Colonic mucosa (tissue), 4 donors: ENCODE results near the gene TSHZ2. TPM values are rescaled to one million over a fixed set of nuclear protein-coding genes. Genes with fewer than 3 reads are reported as not detected.

Experiments used
- DNase-seq: peaks from one replicate; pipeline ENCODE4 v3.0.0-alpha.2; 2020
- H3K27ac ChIP-seq: fragments of 200-600 bp; one replicate; pipeline ENCODE4 v1.8.0; 2021
- H3K27me3 ChIP-seq: fragments of 200-600 bp; one replicate; pipeline ENCODE4 v1.8.0; 2021
- H3K36me3 ChIP-seq: fragments of 200-600 bp; one replicate; pipeline ENCODE4 v1.8.0; 2021
- H3K4me1 ChIP-seq: fragments of 200-600 bp; one replicate; pipeline ENCODE4 v1.8.0; 2021; ENCODE audit warnings: mild to moderate bottlenecking
- H3K4me3 ChIP-seq: fragments of 200-600 bp; one replicate; pipeline ENCODE4 v1.8.0; 2021
- H3K9ac ChIP-seq, 2 donors: one replicate each; pipeline ENCODE4 v1.7.0; 2013; ENCODE audit warnings: control low read depth in 2 of 2, low read depth in 2 of 2, low read length in 2 of 2
- H3K9me3 ChIP-seq: fragments of 200-600 bp; one replicate; pipeline ENCODE4 v1.8.0; 2021
- CTCF ChIP-seq: fragments of 200-600 bp; IDR thresholded peaks from one replicate; pipeline ENCODE4 v1.8.0; 2022; ENCODE audit warnings: antibody characterized with exemption, mild to moderate bottlenecking
- intact Hi-C: fragments of 100-400 bp; cut with DNase I; formaldehyde crosslinking; loops from one replicate; pipeline ENCODE4 v1.14.1; 2022
- total RNA-seq, 2 donors: library from RNA; stranded (reverse); fragmentation: NEBNext Ultra II Directional in 1 of 2; extraction: Animal tissue kit (Norgen Biotek cat#: 25700) in 1 of 2; gene quantifications; one replicate each; pipeline ENCODE4 v1.2.1, GENCODE V29; 2021
- donor health status: healthy.
- donor health status: DM: no; HTN: no; CAD: no.
- donor health status: DM: no; HTN: no; CAD: no.

The TSHZ2 gene
- total RNA-seq, 2 donors from 2014 or later, result 2.1 to 3.1 TPM

DNA sequence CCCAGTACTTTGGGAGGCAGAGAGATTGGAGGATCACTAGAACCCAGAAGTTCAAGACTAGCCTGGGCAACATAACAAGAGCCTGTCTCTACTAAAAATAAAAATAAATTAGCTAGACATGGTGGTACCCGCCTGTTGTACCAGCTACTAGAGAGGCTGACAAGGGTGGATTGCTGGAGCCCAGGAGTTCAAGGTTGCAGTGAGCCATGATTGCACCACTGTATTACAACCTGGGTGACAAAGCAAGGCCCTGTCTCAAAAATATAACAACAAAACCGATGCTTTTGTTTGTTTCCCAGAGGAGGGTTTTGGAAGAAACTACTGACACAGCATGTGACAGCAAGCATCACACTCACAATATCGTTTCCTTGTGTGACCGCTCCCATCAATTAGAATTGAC, 119.6 kb downstream of the TSHZ2 start:
- no peak overlapping the region for H3K9ac ChIP-seq
- H3K36me3 ChIP-seq, result no peaks in the 10 kb centered on the region
- no peak overlapping the region for H3K27ac ChIP-seq
- H3K27me3 ChIP-seq, result no peaks in the 10 kb centered on the region
- no peak for DNase-seq
- H3K9me3 ChIP-seq, result no peaks in the 10 kb centered on the region
- H3K4me3 ChIP-seq, result no peak overlapping the region
- no peak for TF ChIP-seq CTCF
- no peaks in the 10 kb centered on the region for H3K4me1 ChIP-seq
- intact Hi-C loops, result no loop called here

DNA sequence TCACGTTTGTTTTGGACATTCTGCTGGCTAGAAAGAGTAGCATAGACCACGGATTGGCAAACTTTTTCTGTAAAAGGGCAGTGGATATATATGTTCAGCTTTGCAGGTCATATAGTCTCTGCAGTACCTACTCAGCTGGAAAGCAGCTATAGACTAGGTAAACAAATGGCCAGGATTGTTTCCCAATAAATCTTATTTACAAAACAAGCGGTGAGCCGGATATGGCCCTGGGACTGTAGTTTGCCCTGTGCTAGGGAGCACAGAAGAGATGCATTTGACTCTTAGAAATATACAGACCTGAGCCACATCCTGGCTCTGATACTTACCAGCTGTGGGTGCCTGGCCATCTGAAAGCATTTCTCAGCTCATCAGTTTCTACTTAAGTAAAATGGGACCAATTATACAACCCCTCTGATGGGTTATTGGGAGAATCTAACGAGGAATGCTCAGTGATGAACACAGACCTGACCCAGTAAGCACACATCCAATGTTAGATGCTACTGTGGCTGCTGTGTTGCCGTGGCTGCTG, 120.7 kb downstream of the TSHZ2 start:
- H3K27me3 ChIP-seq, result no peaks in the 10 kb centered on the region
- TF ChIP-seq CTCF, result no peak
- no peak overlapping the region for H3K27ac ChIP-seq
- intact Hi-C loops, result no loop called here
- H3K36me3 ChIP-seq, result no peaks in the 10 kb centered on the region
- H3K9me3 ChIP-seq, result no peaks in the 10 kb centered on the region
- no peaks in the 10 kb centered on the region for H3K4me1 ChIP-seq
- no peak overlapping the region for H3K9ac ChIP-seq
- no peak overlapping the region for H3K4me3 ChIP-seq
- no peak for DNase-seq

DNA sequence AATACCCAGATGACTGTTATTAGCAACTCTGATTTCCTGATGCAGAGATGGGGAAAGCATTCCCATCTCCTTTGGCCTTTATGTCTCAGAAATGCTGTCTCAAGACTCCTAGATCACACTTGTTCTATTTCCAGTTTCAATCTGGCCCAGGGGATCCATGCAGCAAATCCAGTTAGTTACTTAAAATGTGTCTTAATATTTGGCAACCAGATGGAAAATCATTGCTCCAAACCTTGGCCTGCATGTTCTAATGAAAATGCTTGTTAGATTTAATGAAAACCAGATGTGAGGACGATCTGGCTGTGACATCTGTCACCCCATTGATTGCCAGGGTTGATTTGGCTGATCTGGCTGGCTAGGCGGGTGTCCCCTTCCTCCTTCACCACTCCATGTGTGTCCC, 125.2 kb downstream of the TSHZ2 start:
- DNase-seq, result no peak
- H3K27me3 ChIP-seq, result no peaks in the 10 kb centered on the region
- no peaks in the 10 kb centered on the region for H3K9me3 ChIP-seq

GRCh38 chr20:53097791-53098190, 125.6 kb downstream of the TSHZ2 start:
- H3K9ac ChIP-seq, result no peak overlapping the region
- H3K36me3 ChIP-seq, result no peaks in the 10 kb centered on the region
- no peak overlapping the region for H3K27ac ChIP-seq
- no peaks in the 10 kb centered on the region for H3K27me3 ChIP-seq
- H3K4me3 ChIP-seq, result no peak overlapping the region
- intact Hi-C loops, result no loop called here
- no peak for TF ChIP-seq CTCF
- H3K9me3 ChIP-seq, result no peaks in the 10 kb centered on the region
- H3K4me1 ChIP-seq, result no peaks in the 10 kb centered on the region
- DNase-seq, result no peak

More for the DNA sequence above, 125.2 kb downstream of the TSHZ2 start:
- intact Hi-C loops, result no loop called here
- no peak overlapping the region for H3K4me3 ChIP-seq
- no peaks in the 10 kb centered on the region for H3K36me3 ChIP-seq
- H3K9ac ChIP-seq, result no peak overlapping the region
- no peak overlapping the region for H3K27ac ChIP-seq
- TF ChIP-seq CTCF, result no peak
- no peaks in the 10 kb centered on the region for H3K4me1 ChIP-seq

DNA sequence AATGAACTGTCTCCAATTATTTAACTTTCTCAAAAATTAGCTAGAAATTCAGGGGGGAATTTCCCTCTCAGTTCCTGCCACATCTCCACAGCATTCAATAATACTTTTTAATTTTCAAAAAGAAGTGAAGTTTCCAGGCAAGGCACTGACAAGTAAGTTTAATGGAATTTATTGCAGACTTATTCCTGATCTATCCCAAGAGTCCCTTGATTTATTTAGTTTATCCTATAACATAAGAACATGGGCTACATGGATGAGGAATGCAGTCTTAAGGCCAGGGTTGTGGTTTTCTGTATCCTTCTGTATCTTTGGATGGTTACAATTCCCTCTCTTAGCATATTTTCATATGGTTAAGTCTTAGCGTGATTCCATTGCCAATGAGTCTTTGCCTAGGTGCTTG, 126.5 kb downstream of the TSHZ2 start:
- intact Hi-C loops, result no loop called here
- TF ChIP-seq CTCF, result no peak
- Histone ChIP-seq H3K9ac (no peak overlapping the region), H3K4me3 (no peak overlapping the region), H3K9me3 (no peaks in the 10 kb centered on the region), H3K4me1 (no peaks in the 10 kb centered on the region), H3K36me3 (no peaks in the 10 kb centered on the region), H3K27me3 (no peaks in the 10 kb centered on the region), H3K27ac (no peak overlapping the region)
- no peak for DNase-seq
